Activated naive CD4-positive, alpha-beta T cell treated with anti-CD3 and anti-CD28 coated beads for 36 hours (primary cell): ENCODE results near the gene BSX. TPM values are rescaled to one million over a fixed set of nuclear protein-coding genes. Genes with fewer than 3 reads are reported as not detected.

ENCODE experiments used
- CTCF ChIA-PET: fragments of 350-600 bp; sonication (Branson Sonifier 250); formaldehyde crosslinking; loops from one replicate; lab custom pipeline; 2021; ENCODE audit warnings: antibody characterized with exemption; lab: Charles Lee
- DNase-seq: peaks from one replicate; pipeline ENCODE4 v3.0.0-alpha.2; 2020
- H3K27ac Mint-ChIP-seq: one replicate; pipeline ENCODE4 v1.8.0; 2021; ENCODE audit warnings: mild to moderate bottlenecking, mixed read lengths
- H3K27me3 Mint-ChIP-seq: one replicate; pipeline ENCODE4 v1.8.0; 2021; ENCODE audit warnings: low read depth, mixed read lengths
- H3K36me3 Mint-ChIP-seq: one replicate; pipeline ENCODE4 v1.8.0; 2021; ENCODE audit warnings: low read depth, mixed read lengths
- H3K4me1 Mint-ChIP-seq: one replicate; pipeline ENCODE4 v1.8.0; 2021; ENCODE audit warnings: low read depth, mixed read lengths
- H3K4me3 Mint-ChIP-seq: one replicate; pipeline ENCODE4 v1.8.0; 2021; ENCODE audit warnings: mild to moderate bottlenecking, moderate library complexity, mixed read lengths
- H3K9me3 Mint-ChIP-seq: one replicate; pipeline ENCODE4 v1.8.0; 2021; ENCODE audit warnings: mixed read lengths
- intact Hi-C: fragments of 100-400 bp; cut with micrococcal nuclease; formaldehyde crosslinking; loops from one replicate; pipeline ENCODE4 v1.15.1; 2023
- total RNA-seq, 2 experiments: library from RNA; stranded (reverse); gene quantifications; one replicate each; pipeline ENCODE4 v1.2.3, GENCODE V29; 2021

Gene BSX
- total RNA-seq, 2 experiments from 2014 or later = not detected

DNA sequence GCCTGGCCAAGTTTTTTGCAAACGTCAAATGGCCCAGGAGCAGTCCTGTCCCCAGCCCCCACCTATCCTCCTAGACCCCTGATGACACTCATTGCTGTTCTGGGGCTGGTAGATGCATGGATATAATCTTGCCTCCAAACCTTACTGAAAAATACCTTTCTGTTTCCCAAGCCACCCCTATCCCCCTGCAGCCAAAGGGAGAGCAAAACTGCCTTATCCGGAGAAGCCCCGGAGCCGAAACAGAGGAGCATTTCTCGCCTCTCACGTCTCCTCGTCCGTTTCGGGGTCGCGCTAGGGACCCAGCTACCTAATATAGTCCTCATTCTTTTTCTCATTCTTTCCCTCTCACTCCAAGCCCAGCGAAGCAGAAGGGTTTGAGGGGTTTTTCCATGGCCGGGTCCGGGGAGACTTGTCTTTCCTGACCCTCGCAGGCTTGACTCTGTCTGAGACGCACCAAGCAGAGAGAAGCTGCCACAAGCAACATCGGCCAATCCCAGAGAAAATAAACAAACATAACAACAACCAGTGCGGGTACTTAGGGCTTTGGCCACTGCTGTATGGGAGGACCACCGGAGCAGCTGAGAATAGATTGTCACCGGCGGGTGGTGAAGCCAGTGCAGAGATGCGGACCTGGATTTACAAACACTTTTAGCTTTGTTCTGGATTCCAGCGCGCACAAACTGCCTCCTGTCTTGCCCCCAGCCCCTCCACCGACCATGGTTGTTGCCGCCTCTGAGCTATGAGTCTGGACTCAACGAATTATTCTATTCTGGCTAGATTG is 1.6 kb downstream of the BSX start:
- no peaks in the 10 kb centered on the region for H3K36me3 Mint-ChIP-seq
- no peak overlapping the region for H3K27ac Mint-ChIP-seq
- H3K4me1 Mint-ChIP-seq = peaks cover 38% of the 10 kb centered on the region
- intact Hi-C loops = loop anchor here (2.0 kb wide), 1 partner anchor 83 kb away; the partner anchor contains the start of gene HSPA8
- no peak overlapping the region for H3K4me3 Mint-ChIP-seq
- no peak for DNase-seq
- CTCF ChIA-PET = interaction anchor here (0.6 to 0.8 kb wide), 2 partner anchors 41 to 45 kb away, joined by 3 read pairs; no protein-coding TSS in a partner anchor
- peaks cover 89% of the 10 kb centered on the region for H3K27me3 Mint-ChIP-seq
- H3K9me3 Mint-ChIP-seq = no peaks in the 10 kb centered on the region

DNA sequence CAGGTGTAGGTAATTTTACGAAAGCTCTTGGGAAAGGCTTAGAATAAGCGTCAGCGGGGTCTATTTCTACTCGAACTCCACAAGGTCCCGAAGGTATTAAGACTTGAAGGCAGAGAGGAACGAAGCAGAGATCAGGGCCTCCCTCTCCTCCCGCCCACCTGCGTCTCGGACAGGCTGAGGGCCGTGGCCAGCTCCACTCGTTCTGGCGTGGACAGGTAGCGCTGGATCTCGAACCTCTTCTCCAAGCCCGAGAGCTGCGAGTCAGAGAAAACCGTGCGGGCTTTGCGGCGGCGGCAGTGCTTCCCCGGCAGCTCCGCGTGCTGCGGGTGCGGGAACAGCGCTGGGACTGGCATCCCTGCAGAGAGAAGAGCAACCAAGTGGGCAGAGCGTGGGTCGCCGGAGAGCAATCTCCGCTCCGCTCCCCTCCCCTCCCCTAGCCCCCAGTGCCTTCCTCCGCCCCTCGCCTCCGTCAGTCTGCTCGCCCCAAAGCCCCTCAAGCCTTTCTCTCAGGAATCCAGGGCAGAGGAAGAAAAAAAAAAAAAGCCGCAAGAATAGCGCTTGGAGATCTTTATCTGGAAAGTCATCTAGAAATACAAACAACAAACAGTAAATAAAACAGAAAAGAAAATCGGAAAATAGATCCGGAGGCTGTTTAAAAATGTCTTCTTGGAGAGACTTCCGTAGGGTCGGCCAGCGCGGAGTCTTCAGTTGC is 2.4 kb downstream of the BSX start:
- H3K36me3 Mint-ChIP-seq = no peaks in the 10 kb centered on the region
- peaks cover 89% of the 10 kb centered on the region for H3K27me3 Mint-ChIP-seq
- intact Hi-C loops = no loop called here
- no peak overlapping the region for H3K27ac Mint-ChIP-seq
- DNase-seq = no peak
- no peak overlapping the region for H3K4me3 Mint-ChIP-seq
- no peaks in the 10 kb centered on the region for H3K9me3 Mint-ChIP-seq
- CTCF ChIA-PET = interaction anchor here (0.7 kb wide), 1 partner anchor 262 kb away, joined by 3 read pairs; no protein-coding TSS in a partner anchor
- peaks cover 38% of the 10 kb centered on the region for H3K4me1 Mint-ChIP-seq

DNA sequence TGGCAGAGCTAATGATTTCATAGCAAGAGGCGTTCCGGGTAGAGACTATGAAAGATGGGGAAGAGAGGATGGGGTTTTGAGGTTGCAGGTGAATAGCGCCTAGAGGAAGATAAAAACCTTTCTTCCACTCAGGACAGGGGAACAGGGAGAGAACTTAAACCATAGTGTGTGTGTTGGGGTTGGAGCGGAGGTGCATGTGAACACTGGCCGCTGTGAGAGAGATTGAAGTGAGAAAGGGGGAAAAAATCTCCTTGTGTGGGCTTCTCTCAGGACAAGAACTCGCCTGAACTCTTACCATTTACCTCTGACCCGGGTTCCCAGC is 3.4 kb downstream of the BSX start:
- Mint-ChIP-seq H3K4me1 (peaks cover 33% of the 10 kb centered on the region), H3K9me3 (no peaks in the 10 kb centered on the region), H3K27me3 (peaks cover 88% of the 10 kb centered on the region), H3K4me3 (no peak overlapping the region), H3K36me3 (no peaks in the 10 kb centered on the region), H3K27ac (no peak overlapping the region)
- DNase-seq = no peak
- intact Hi-C loops = no loop called here
- CTCF ChIA-PET = no interaction called here

DNA sequence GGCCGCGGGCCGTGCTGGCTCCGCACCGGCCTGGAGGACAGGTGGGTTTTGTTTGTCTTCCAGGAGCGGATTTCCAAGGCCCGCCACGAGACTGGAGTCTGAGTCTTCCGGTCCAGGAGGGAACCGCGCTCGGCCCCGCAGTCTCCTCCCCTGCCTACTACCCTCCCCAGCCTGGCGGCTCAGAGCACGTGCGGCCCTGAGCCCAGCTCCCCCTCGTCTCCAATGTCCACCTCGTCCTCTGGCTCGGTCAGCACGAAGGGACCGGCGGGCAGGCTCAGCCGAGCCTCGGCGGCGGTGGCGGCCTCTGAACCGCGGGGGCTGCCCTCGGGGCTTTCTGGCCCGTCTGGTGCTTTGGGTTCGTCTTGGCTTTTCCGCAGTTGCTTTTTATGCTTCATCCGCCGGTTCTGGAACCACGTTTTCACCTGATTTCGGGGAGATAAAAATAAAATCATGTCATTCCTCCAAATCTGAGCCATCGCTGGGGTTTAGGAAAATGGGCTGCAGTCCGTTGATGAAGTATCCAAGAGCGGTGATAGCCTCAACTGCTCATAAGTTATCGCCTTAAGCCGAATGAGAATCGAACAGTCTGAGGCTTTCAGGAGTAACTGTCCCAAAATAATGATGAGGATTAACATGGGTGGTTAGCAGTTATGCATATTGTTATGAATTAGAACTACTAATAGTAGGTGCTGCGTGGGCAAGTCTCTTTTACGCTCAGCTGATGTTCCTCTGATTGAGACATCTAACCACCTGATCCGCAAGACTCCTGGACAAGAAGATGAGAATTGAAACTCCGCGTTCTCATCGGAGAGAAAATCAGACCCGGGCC is 4.0 kb downstream of the BSX start:
- Mint-ChIP-seq H3K9me3 (no peaks in the 10 kb centered on the region), H3K27ac (no peak overlapping the region), H3K36me3 (no peaks in the 10 kb centered on the region), H3K4me3 (no peak overlapping the region), H3K4me1 (peaks cover 28% of the 10 kb centered on the region), H3K27me3 (peaks cover 85% of the 10 kb centered on the region)
- CTCF ChIA-PET = interaction anchor here (0.9 kb wide), 1 partner anchor 97 kb away, joined by 3 read pairs; no protein-coding TSS in a partner anchor
- intact Hi-C loops = no loop called here
- DNase-seq = no peak

DNA sequence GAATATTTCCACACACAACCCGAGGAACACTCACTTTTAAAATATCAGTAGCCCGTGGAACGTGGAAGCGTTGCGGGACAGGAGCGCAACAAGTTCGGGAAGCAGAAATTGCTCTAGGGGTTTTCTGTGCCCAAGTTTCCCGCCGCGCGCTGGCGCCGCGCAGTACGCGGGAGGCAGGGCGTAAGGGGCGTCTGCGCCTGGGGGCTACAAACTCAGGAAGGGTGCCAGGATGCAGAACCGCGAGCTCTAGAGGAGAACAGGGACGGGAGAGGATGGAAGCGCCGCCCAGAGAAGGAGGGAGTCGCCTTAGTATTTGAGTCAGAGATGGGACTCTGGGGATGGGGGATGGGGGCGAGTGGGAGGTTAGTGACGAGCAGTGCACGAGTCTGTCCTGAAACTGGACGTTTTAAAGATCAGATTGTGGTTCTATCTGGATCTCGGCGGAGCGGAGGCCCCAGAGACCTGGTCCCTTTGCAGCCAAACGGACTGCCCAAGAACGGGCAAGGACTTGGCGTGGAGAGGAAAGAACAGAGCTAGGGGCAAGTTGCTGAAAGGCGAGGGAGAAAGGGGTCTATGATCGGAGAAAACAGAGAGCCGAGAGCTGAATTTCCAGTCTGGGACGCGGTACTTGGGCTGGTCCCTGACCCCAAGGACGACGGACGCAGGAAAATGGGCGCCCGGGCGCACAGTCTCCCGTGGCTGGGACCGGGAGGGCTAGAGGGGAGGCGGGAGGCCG is 4.7 kb downstream of the BSX start:
- peaks cover 28% of the 10 kb centered on the region for H3K4me1 Mint-ChIP-seq
- intact Hi-C loops = no loop called here
- no peaks in the 10 kb centered on the region for H3K36me3 Mint-ChIP-seq
- H3K27me3 Mint-ChIP-seq = peaks cover 82% of the 10 kb centered on the region
- H3K9me3 Mint-ChIP-seq = no peaks in the 10 kb centered on the region
- CTCF ChIA-PET = interaction anchor here (0.9 kb wide), 1 partner anchor 96 kb away, joined by 3 read pairs; no protein-coding TSS in a partner anchor
- peak overlapping the region; percentile 54 for H3K4me3 Mint-ChIP-seq
- DNase-seq = no peak
- no peak overlapping the region for H3K27ac Mint-ChIP-seq

DNA sequence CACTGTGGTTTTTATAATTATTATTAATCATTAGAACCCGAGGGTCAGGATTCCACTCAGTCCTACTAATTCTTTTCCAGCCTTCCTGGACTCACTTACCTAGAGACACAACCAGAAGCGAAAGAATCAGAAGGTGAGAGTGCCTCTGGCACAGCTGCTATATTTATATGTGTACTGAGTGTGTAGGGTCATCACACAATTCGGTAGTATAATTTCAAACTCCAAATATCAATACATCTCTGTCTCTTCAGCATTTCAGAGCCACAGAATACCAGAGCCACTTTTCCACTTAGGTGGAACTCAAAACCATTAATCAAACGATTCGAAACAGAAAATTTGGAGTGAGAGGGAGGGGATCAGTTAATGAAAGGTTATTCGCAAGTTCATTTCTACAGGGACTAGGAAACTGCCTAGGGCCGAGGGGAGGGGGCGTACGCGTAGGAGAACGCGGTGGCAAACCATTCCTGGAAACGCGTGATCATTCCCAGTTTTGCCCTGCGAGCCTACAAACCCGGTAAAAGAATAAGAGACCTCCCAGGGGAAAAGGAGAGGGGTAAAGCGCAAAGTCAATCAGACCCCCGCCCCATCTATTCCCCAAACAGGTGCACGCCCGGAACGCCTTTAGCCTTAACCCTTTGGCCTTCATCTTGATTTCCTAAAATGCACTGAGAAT is 5.4 kb downstream of the BSX start:
- Mint-ChIP-seq H3K36me3 (no peaks in the 10 kb centered on the region), H3K4me3 (no peak overlapping the region), H3K4me1 (peaks cover 25% of the 10 kb centered on the region), H3K27ac (no peak overlapping the region), H3K27me3 (peaks cover 78% of the 10 kb centered on the region), H3K9me3 (no peaks in the 10 kb centered on the region)
- intact Hi-C loops = no loop called here
- CTCF ChIA-PET = no interaction called here
- DNase-seq = no peak

DNA sequence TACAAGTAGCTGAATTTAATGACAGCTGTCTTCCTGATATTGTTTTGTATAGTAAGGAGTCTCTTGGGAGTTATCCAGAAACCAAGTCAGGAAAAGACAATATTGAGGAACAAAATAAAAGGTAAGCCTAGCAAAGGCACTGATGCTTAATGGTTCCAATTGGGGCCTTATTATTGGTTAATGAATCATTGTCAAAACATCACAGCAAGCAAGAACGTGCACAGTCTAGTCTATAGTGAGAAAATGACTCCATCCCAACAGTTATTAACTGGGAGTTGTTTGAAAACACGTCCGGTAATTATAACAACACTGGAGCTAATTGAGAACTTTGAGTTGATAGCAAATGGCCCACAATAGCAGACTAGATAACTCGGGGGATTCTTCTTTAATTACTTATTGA is 17.7 kb downstream of the BSX start:
- no peak overlapping the region for H3K27ac Mint-ChIP-seq
- CTCF ChIA-PET = no interaction called here
- peaks cover 3% of the 10 kb centered on the region for H3K9me3 Mint-ChIP-seq
- H3K4me3 Mint-ChIP-seq = no peak overlapping the region
- no peak for DNase-seq
- peaks cover 25% of the 10 kb centered on the region for H3K27me3 Mint-ChIP-seq
- H3K36me3 Mint-ChIP-seq = peaks cover 1% of the 10 kb centered on the region
- intact Hi-C loops = no loop called here
- no peaks in the 10 kb centered on the region for H3K4me1 Mint-ChIP-seq

DNA sequence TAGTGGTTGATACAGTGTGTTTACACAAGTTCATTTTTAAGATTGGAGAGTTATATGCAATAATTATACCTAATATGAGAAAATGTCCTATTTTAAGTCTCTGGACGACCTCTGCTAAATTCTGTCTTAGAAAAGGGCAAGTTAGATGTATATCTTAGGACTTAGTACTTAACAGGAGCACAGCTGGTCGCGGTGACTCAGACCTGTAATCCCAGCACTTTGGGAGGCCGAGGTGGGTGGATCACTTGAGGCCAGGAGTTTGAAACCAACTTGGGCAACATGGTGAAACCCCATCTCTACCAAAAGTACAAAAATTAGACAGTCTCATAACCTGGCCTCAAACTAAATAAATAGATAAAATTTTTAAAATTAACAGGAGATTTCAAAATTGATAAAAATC is 27.2 kb downstream of the BSX start:
- CTCF ChIA-PET = no interaction called here

DNA sequence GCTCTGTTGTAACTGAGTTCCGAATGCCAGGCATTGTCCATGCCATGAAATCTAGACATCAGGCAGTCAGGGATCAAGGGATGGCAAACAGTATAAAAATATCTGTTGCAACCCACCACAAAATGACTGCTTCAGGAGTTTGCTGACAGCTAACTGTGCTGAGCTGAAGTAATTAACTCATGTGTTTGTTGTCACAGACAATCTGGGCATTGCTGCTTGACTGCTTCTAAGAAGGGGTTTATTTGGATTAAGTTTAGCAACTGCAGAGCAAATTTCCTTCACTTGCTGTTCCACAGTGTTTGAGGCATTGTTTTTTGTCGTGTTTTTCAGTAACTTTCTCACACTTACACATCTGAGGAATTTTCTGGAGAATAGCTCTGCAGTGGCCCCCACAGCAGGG is 30.4 kb downstream of the BSX start:
- Mint-ChIP-seq H3K27me3 (no peaks in the 10 kb centered on the region), H3K4me1 (no peaks in the 10 kb centered on the region), H3K27ac (no peak overlapping the region), H3K9me3 (no peaks in the 10 kb centered on the region), H3K4me3 (no peak overlapping the region), H3K36me3 (peaks cover 5% of the 10 kb centered on the region)
- intact Hi-C loops = no loop called here
- CTCF ChIA-PET = no interaction called here
- DNase-seq = no peak

More for the DNA sequence above, 27.2 kb downstream of the BSX start:
- no peak for DNase-seq
- H3K9me3 Mint-ChIP-seq = no peaks in the 10 kb centered on the region
- H3K4me3 Mint-ChIP-seq = no peak overlapping the region
- no peaks in the 10 kb centered on the region for H3K27me3 Mint-ChIP-seq
- no peaks in the 10 kb centered on the region for H3K36me3 Mint-ChIP-seq
- intact Hi-C loops = no loop called here
- H3K4me1 Mint-ChIP-seq = no peaks in the 10 kb centered on the region
- no peak overlapping the region for H3K27ac Mint-ChIP-seq

DNA sequence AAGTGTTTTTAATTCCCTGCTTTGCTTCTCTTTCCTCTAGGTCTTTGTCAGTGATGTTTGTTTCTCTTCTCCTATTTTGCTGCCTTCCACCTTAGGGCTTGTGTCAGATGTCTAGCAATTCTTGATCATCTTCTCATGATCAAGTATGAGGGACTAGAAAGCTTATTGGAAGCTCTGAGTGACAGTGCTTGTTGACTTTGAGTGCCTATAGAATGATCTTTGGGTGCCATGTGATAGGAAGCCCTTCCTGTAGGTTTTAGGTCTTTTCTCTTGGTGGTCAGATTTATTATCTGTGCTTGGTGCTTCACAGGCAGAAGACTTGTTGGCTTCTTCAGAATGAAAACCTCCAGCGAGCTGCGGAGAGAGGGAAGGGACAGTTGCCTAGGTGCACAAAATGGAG is 43.1 kb downstream of the BSX start:
- H3K4me3 Mint-ChIP-seq = no peak overlapping the region
- H3K27ac Mint-ChIP-seq = no peak overlapping the region
- H3K36me3 Mint-ChIP-seq = peaks cover 4% of the 10 kb centered on the region
- CTCF ChIA-PET = interaction anchor here (0.6 to 1.6 kb wide), 2 partner anchors 84 to 672 kb away, joined by 3 to 4 read pairs; no protein-coding TSS in a partner anchor
- H3K27me3 Mint-ChIP-seq = no peaks in the 10 kb centered on the region
- no peaks in the 10 kb centered on the region for H3K9me3 Mint-ChIP-seq
- no peak for DNase-seq
- no peaks in the 10 kb centered on the region for H3K4me1 Mint-ChIP-seq
- intact Hi-C loops = no loop called here

DNA sequence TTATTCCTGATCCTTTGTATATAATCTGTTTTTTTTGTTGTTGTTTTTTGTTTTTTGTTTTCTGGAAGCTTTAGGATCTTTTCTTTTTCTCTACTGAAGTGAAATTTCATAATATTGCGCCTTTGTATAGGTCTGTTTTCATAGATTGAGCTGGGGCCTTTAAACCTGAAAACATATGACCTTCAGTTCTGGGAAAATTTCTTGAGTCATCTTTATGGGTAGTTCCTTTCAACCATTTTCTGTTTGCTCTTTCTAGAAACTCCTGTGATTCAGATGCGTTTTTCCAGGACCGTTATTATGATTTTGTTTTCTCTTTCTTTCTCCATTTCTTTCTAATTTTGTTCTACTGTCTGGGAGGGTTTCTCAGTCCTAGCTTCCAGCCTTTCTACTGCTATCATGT is 43.7 kb downstream of the BSX start:
- no peaks in the 10 kb centered on the region for H3K27me3 Mint-ChIP-seq
- H3K4me1 Mint-ChIP-seq = no peaks in the 10 kb centered on the region

More for the DNA sequence above, 43.7 kb downstream of the BSX start:
- Mint-ChIP-seq H3K9me3 (no peaks in the 10 kb centered on the region), H3K36me3 (peaks cover 4% of the 10 kb centered on the region), H3K27ac (no peak overlapping the region), H3K4me3 (no peak overlapping the region)
- CTCF ChIA-PET = interaction anchor here (1.6 kb wide), 1 partner anchor 85 kb away, joined by 4 read pairs; no protein-coding TSS in a partner anchor
- intact Hi-C loops = no loop called here
- DNase-seq = no peak
